Panc1 (cell line): ENCODE measurements around the gene SDR39U1. TPM values are rescaled to one million over a fixed set of nuclear protein-coding genes. Genes with fewer than 3 reads are reported as not detected.

Source experiments
- ATAC-seq: fragments of 200-7000 bp; cut with Tn5 transposase; 2 replicates; pipeline ENCODE4 v1.9.1; 2020; ENCODE audit warnings: mild to moderate bottlenecking, moderate library complexity
- BruUV-seq: library from RNA; stranded (reverse); fragments of 400-500 nt; replicated peaks from 2 replicates; lab custom pipeline; 2021; lab: Mats Ljungman, UMichigan
- CTCF ChIA-PET: fragments of 300-600 bp; sonication (Branson Sonifier 250); formaldehyde crosslinking; loops from one replicate; lab custom pipeline; 2022; ENCODE audit warnings: antibody characterized with exemption; lab: Charles Lee
- POLR2A ChIA-PET: fragments of 300-600 bp; sonication (Branson Sonifier 250); formaldehyde crosslinking; loops from one replicate; lab custom pipeline; 2022; ENCODE audit warnings: antibody characterized with exemption; lab: Charles Lee
- DNase-seq: peaks from one replicate; pipeline ENCODE4 v3.0.0-alpha.2; 2010; ENCODE audit warnings: low read depth, low spot score
- H3K27ac ChIP-seq: 2 replicates; pipeline ENCODE4 v1.5.1; 2011; ENCODE audit warnings: mild to moderate bottlenecking, low read length, inconsistent platforms
- H3K27me3 ChIP-seq: fragments of 200-500 bp; sonication (Bioruptor generic); 2 replicates; pipeline ENCODE4 v1.6.0; 2014; ENCODE audit warnings: low read length, inconsistent platforms; ENCODE audit not compliant: control insufficient read depth, insufficient read depth
- H3K36me3 ChIP-seq: fragments of 200-500 bp; sonication (Bioruptor generic); 2 replicates; pipeline ENCODE4 v1.5.1; 2014; ENCODE audit warnings: inconsistent platforms, mild to moderate bottlenecking, low read length, moderate library complexity; ENCODE audit not compliant: control insufficient read depth, insufficient read depth
- H3K4me1 ChIP-seq: 2 replicates; pipeline ENCODE4 v1.5.1; 2011; ENCODE audit warnings: inconsistent platforms, mild to moderate bottlenecking, low read length, moderate library complexity; ENCODE audit not compliant: control insufficient read depth, insufficient read depth
- H3K4me3 ChIP-seq, 2 experiments: 2 replicates each; pipeline ENCODE4 v1.5.1; 2011 to 2012; ENCODE audit warnings: low read depth in 2 of 2, low read length in 2 of 2, mild to moderate bottlenecking in 2 of 2, inconsistent platforms in 1 of 2, moderate library complexity in 1 of 2
- H3K9me3 ChIP-seq: fragments of 200-500 bp; sonication (Bioruptor generic); 2 replicates; pipeline ENCODE4 v1.5.1; 2014; ENCODE audit warnings: low read depth, mild to moderate bottlenecking, inconsistent platforms, low read length, moderate library complexity; ENCODE audit not compliant: control insufficient read depth, insufficient read depth
- CTCF ChIP-seq: fragments of 450-650 bp; IDR thresholded peaks from 2 replicates; pipeline ENCODE4 v1.5.1; 2017; ENCODE audit warnings: mild to moderate bottlenecking
- POLR2AphosphoS5 ChIP-seq: IDR thresholded peaks from 2 replicates; pipeline ENCODE4 v1.6.1; 2012; ENCODE audit warnings: mild to moderate bottlenecking, low read depth, low read length, moderate library complexity
- SIN3A ChIP-seq: IDR thresholded peaks from 2 replicates; pipeline ENCODE4 v1.6.1; 2012; ENCODE audit warnings: low read depth, mild to moderate bottlenecking, low read length, moderate library complexity, borderline replicate concordance; ENCODE audit not compliant: insufficient read depth
- TCF7L2 ChIP-seq: IDR thresholded peaks from 2 replicates; pipeline ENCODE4 v1.6.1; 2011; ENCODE audit warnings: mild to moderate bottlenecking, low read depth, low read length, inconsistent platforms
- in situ Hi-C: cut with HindIII; loops from 2 replicates; pipeline ENCODE4 v1.10.0; 2016; ENCODE audit warnings: low sequenced_read_pairs, low pct_unique_long_range_greater_than_20kb
- intact Hi-C: fragments of 100-400 bp; cut with micrococcal nuclease; formaldehyde crosslinking; loops from one replicate; pipeline ENCODE4 v1.10.0; 2022; ENCODE audit not compliant: unreplicated experiment
- total RNA-seq: library from RNA; stranded (reverse); gene quantifications from one replicate; pipeline ENCODE4 v1.2.1, GENCODE V29; 2021; ENCODE audit not compliant: unreplicated experiment
- TF ChIP-seq, protein P1 (sequence below), 2 experiments: IDR thresholded peaks; 2 replicates each; pipeline ENCODE4 v1.6.1; 2011 to 2012; ENCODE audit warnings: low read depth in 2 of 2, control low read depth in 1 of 2, low read length in 1 of 2, mild to moderate bottlenecking in 1 of 2, moderate library complexity in 1 of 2; ENCODE audit not compliant: insufficient read depth in 1 of 2

Gene SDR39U1
- total RNA-seq, 1 experiment from 2014 or later: 54.2 TPM

GRCh38 chr14:24434676-24435075, 7.9 kb downstream of the SDR39U1 start:
- ATAC-seq (no peak), DNase-seq (no peak)
- intact Hi-C loops (no loop called here), in situ Hi-C loops (loop anchor here (10.0 kb wide), 1 partner anchor 100 kb away; the partner anchor contains the start of genes ADCY4 and RIPK3)
- Histone ChIP-seq H3K4me1 (peaks cover 8% of the 10 kb centered on the region), H3K27me3 (no peaks in the 10 kb centered on the region), H3K9me3 (no peaks in the 10 kb centered on the region), H3K4me3 (no peak overlapping the region), H3K27ac (no peak overlapping the region), H3K36me3 (peaks cover 8% of the 10 kb centered on the region)
- CTCF ChIA-PET: no interaction called here
- POLR2A ChIA-PET: no interaction called here
- TF ChIP-seq CTCF (no peak), SIN3A (no peak), POLR2AphosphoS5 (no peak), TCF7L2 (no peak)
- TF ChIP-seq, protein P1, sequence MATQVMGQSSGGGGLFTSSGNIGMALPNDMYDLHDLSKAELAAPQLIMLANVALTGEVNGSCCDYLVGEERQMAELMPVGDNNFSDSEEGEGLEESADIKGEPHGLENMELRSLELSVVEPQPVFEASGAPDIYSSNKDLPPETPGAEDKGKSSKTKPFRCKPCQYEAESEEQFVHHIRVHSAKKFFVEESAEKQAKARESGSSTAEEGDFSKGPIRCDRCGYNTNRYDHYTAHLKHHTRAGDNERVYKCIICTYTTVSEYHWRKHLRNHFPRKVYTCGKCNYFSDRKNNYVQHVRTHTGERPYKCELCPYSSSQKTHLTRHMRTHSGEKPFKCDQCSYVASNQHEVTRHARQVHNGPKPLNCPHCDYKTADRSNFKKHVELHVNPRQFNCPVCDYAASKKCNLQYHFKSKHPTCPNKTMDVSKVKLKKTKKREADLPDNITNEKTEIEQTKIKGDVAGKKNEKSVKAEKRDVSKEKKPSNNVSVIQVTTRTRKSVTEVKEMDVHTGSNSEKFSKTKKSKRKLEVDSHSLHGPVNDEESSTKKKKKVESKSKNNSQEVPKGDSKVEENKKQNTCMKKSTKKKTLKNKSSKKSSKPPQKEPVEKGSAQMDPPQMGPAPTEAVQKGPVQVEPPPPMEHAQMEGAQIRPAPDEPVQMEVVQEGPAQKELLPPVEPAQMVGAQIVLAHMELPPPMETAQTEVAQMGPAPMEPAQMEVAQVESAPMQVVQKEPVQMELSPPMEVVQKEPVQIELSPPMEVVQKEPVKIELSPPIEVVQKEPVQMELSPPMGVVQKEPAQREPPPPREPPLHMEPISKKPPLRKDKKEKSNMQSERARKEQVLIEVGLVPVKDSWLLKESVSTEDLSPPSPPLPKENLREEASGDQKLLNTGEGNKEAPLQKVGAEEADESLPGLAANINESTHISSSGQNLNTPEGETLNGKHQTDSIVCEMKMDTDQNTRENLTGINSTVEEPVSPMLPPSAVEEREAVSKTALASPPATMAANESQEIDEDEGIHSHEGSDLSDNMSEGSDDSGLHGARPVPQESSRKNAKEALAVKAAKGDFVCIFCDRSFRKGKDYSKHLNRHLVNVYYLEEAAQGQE (IDR thresholded peaks at IDR 0.05; ENCODE audit: insufficient read depth in 1 of 2, low read depth in 2 of 2, low read length in 1 of 2): no peak
- BruUV-seq: no TSS peak

- in situ Hi-C loops: loop anchor here (10.0 kb wide), 1 partner anchor 99 kb away; the partner anchor contains the start of genes ADCY4 and RIPK3
- Histone ChIP-seq H3K27me3 (no peaks in the 10 kb centered on the region), H3K27ac (no peak overlapping the region), H3K9me3 (no peaks in the 10 kb centered on the region), H3K4me3 (no peak overlapping the region), H3K4me1 (peaks cover 8% of the 10 kb centered on the region), H3K36me3 (peaks cover 8% of the 10 kb centered on the region)
- no peak for DNase-seq
- POLR2A ChIA-PET: no interaction called here
- TF ChIP-seq CTCF: no peak
- TF ChIP-seq TCF7L2: no peak
- TF ChIP-seq, protein P1 (IDR thresholded peaks at IDR 0.05; ENCODE audit: insufficient read depth in 1 of 2, low read depth in 2 of 2, low read length in 1 of 2): no peak
- TF ChIP-seq POLR2AphosphoS5: no peak
- no peak for TF ChIP-seq SIN3A
- intact Hi-C loops: no loop called here
- BruUV-seq: no TSS peak
- CTCF ChIA-PET: no interaction called here
- ATAC-seq: no peak
Observed at GRCh38 chr14:24434036-24434435, 8.5 kb downstream of the SDR39U1 start.
